ENCODE data around the gene ASAP2. TPM values are rescaled to one million over a fixed set of nuclear protein-coding genes. Genes with fewer than 3 reads are reported as not detected.

Gene ASAP2
- total and polyA plus RNA-seq, 2 donors (not counting 1 experiment from before 2014, with no cell fraction given): 0.04 TPM; not detected in 1

DNA sequence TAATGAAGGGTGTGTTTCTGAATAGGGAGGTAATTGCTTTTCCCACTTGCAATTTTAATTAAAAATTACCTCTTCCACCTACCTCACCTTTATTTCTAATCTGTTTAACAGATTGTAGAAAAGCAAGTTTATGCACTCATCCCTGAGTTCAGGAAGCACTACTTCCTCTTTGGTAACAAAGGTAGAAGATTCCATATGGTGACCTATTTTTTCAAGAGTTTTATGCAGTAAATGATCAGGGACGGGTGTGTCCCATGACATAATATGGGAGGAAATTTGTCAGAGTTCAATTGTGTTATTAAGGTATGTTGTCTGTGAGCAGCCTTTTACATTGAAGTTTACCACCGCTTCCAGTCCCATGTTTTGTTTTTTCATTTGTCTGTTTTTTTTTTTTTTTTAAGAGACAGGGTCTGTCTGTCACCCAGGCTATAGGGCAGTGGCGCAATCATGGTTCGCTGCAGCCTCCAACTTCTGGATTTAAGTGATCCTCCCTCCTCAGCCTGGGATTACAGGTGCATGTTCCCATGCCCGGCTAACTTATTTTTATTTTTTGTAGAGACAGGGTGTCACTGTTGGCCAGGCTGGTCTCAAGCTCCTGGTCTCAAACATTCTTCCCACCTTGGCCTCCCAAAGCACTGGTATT lies 68.2 kb downstream of the ASAP2 start:
- Histone ChIP-seq H3K4me2 (replicated peaks; ENCODE audit: low read depth, low read length, poor library complexity, severe bottlenecking) (no peak overlapping the region), H4K20me1 (ENCODE audit: control insufficient read depth, insufficient read depth, low read length, poor library complexity, severe bottlenecking) (no peaks in the 10 kb centered on the region), H3K9ac (ENCODE audit: low read length) (no peak overlapping the region), H3K27me3 (replicated peaks in 1 of 4; ENCODE audit: control extremely low read depth in 1 of 4, control insufficient read depth in 3 of 4, insufficient read depth in 4 of 4, low read length in 3 of 4) (peaks cover 0 to 3% (median 0%) of the 10 kb centered on the region in 4 experiments), H3K9me3 (ENCODE audit: control extremely low read depth in 1 of 3, control insufficient read depth in 2 of 3, insufficient read depth in 1 of 3, low read length in 2 of 3) (no peaks in the 10 kb centered on the region), H3K4me1 (ENCODE audit: control insufficient read depth in 2 of 2, insufficient read depth in 2 of 2, low read length in 2 of 2) (no peaks in the 10 kb centered on the region), H3K27ac (ENCODE audit: low read length in 2 of 2) (no peak overlapping the region), H3K79me2 (ENCODE audit: control insufficient read depth, insufficient read depth, low read length) (no peaks in the 10 kb centered on the region), H3K4me3 (ENCODE audit: control extremely low read depth in 1 of 5, extremely low read depth in 1 of 5, insufficient read depth in 1 of 5, low read depth in 2 of 5, low read length in 4 of 5) (no peak overlapping the region), H3K36me3 (replicated peaks in 1 of 2; ENCODE audit: control extremely low read depth in 1 of 2, control insufficient read depth in 1 of 2, extremely low read depth in 1 of 2, insufficient read depth in 2 of 2, low read length in 1 of 2) (no peaks in the 10 kb centered on the region), H2AFZ (ENCODE audit: insufficient read depth, low read depth, low read length, poor library complexity, severe bottlenecking) (no peak overlapping the region)
- TF ChIP-seq EZH2 (IDR thresholded peaks at IDR 0.05; ENCODE audit: borderline replicate concordance, insufficient read depth, low read depth, low read length, poor library complexity, severe bottlenecking): no peak
- TF ChIP-seq, protein P1, sequence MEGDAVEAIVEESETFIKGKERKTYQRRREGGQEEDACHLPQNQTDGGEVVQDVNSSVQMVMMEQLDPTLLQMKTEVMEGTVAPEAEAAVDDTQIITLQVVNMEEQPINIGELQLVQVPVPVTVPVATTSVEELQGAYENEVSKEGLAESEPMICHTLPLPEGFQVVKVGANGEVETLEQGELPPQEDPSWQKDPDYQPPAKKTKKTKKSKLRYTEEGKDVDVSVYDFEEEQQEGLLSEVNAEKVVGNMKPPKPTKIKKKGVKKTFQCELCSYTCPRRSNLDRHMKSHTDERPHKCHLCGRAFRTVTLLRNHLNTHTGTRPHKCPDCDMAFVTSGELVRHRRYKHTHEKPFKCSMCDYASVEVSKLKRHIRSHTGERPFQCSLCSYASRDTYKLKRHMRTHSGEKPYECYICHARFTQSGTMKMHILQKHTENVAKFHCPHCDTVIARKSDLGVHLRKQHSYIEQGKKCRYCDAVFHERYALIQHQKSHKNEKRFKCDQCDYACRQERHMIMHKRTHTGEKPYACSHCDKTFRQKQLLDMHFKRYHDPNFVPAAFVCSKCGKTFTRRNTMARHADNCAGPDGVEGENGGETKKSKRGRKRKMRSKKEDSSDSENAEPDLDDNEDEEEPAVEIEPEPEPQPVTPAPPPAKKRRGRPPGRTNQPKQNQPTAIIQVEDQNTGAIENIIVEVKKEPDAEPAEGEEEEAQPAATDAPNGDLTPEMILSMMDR (IDR thresholded peaks at IDR 0.05): no peak
- Mint-ChIP-seq H3K27me3 (peaks cover 6% of the 10 kb centered on the region), H3K9me3 (ENCODE audit: insufficient read depth) (peaks cover 4% of the 10 kb centered on the region), H3K4me3 (no peak overlapping the region), H3K4me1 (no peaks in the 10 kb centered on the region), H3K27ac (no peak overlapping the region)
- ATAC-seq (ENCODE audit: low read depth): no peak
- intact Hi-C loops (cut with micrococcal nuclease): no loop called here
- no peak for DNase-seq
- 50% methylated on average over 1 of the region's 5 CpGs for WGBS (ENCODE audit: insufficient coverage)
- POLR2A ChIA-PET: no interaction called here
- CTCF ChIA-PET: no interaction called here

DNA sequence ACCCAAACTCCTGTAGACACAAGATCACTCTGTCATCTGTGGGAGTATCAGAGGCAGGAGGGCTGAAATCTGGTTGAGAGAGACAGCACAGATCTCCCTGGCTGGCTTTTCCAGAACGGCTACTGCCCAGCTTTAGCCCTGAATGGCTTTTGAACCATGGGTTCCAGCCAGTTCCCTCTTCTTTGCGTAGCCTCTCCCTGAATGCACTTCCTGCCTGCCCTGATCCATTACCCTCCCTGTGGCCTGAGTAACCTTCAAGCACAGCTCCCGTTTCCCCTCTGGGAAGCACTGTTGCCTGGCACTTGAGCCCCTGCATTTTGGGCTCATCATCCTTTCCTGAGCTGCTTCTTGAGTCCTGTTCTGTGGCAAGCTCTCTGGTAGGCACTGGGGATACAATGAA lies 68.8 kb downstream of the ASAP2 start:
- Histone ChIP-seq H3K27me3 (replicated peaks in 1 of 4; ENCODE audit: control extremely low read depth in 1 of 4, control insufficient read depth in 3 of 4, insufficient read depth in 4 of 4, low read length in 3 of 4) (peaks cover 0 to 3% (median 0%) of the 10 kb centered on the region in 4 experiments), H3K79me2 (ENCODE audit: control insufficient read depth, insufficient read depth, low read length) (no peaks in the 10 kb centered on the region), H3K9ac (ENCODE audit: low read length) (no peak overlapping the region), H3K9me3 (ENCODE audit: control extremely low read depth in 1 of 3, control insufficient read depth in 2 of 3, insufficient read depth in 1 of 3, low read length in 2 of 3) (no peaks in the 10 kb centered on the region), H3K4me2 (replicated peaks; ENCODE audit: low read depth, low read length, poor library complexity, severe bottlenecking) (no peak overlapping the region), H3K36me3 (replicated peaks in 1 of 2; ENCODE audit: control extremely low read depth in 1 of 2, control insufficient read depth in 1 of 2, extremely low read depth in 1 of 2, insufficient read depth in 2 of 2, low read length in 1 of 2) (no peaks in the 10 kb centered on the region), H2AFZ (ENCODE audit: insufficient read depth, low read depth, low read length, poor library complexity, severe bottlenecking) (no peak overlapping the region), H3K4me3 (ENCODE audit: control extremely low read depth in 1 of 5, extremely low read depth in 1 of 5, insufficient read depth in 1 of 5, low read depth in 2 of 5, low read length in 4 of 5) (no peak overlapping the region), H4K20me1 (ENCODE audit: control insufficient read depth, insufficient read depth, low read length, poor library complexity, severe bottlenecking) (no peaks in the 10 kb centered on the region), H3K4me1 (ENCODE audit: control insufficient read depth in 2 of 2, insufficient read depth in 2 of 2, low read length in 2 of 2) (no peaks in the 10 kb centered on the region), H3K27ac (ENCODE audit: low read length in 2 of 2) (no peak overlapping the region)
- Mint-ChIP-seq H3K9me3 (ENCODE audit: insufficient read depth) (peaks cover 4% of the 10 kb centered on the region), H3K4me1 (no peaks in the 10 kb centered on the region), H3K4me3 (no peak overlapping the region), H3K27ac (no peak overlapping the region), H3K27me3 (peaks cover 6% of the 10 kb centered on the region)
- WGBS (ENCODE audit: insufficient coverage): 100% methylated on average over 3 of the region's 3 CpGs
- ChIA-PET CTCF (no interaction called here), POLR2A (no interaction called here)
- TF ChIP-seq, protein P1 (IDR thresholded peaks at IDR 0.05): no peak
- TF ChIP-seq EZH2 (IDR thresholded peaks at IDR 0.05; ENCODE audit: borderline replicate concordance, insufficient read depth, low read depth, low read length, poor library complexity, severe bottlenecking): no peak
- intact Hi-C loops (cut with micrococcal nuclease): no loop called here
- DNase-seq (no peak), ATAC-seq (ENCODE audit: low read depth) (no peak)
